Dedifferentiated amniotic fluid mesenchymal stem cell (primary cell): ENCODE data around the gene KCTD10.

ENCODE experiments used
- DNase-seq: peaks from one replicate; pipeline ENCODE4 v3.0.0-alpha.2; 2016; ENCODE audit errors: extremely low spot score

Gene KCTD10

DNA sequence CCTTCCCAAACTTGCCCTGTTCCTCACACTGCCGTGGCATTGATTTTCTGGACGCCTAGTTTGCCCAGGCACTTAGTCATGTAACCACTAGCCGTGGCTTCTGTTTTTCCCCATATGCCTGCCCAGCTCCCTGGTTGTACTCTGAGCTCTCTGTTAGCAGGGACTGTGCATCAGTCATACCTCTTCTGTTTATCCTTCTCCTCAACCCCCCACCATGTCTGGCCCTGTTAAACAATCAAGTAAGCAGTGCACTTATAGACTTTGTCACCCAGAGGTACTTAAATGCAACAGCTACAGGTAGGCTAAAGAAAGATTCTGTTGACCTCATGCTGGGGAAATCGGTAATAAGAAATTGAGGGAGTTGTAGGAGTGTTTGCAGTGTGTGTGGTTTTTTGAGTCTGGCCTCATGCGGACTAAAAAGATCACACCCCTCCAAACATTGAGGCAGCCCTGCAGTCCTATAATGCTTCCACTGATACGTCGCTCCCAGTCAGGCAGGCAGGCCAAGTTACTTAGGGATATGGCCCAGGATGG is 17.3 kb upstream of the KCTD10 start:
- no peak for DNase-seq

DNA sequence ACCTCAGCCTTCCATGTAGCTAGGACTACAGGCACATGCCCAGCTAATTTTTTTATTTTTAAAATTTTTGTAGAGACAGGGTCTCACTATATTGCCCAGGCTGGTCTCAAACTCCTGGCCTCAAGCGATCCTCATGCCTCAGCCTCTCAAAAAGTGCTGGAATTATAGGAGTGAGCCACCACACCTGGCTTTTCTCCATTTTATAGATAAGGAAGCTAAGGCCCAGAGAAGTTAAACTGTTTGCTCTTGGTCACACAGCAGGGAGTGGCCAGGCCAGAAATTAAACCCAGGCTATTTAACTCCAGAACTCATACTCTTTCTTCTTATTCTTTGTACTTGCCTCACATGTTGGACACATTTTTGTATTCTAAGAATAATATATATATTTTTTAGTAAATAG is 16.8 kb upstream of the KCTD10 start:
- no peak for DNase-seq

DNA sequence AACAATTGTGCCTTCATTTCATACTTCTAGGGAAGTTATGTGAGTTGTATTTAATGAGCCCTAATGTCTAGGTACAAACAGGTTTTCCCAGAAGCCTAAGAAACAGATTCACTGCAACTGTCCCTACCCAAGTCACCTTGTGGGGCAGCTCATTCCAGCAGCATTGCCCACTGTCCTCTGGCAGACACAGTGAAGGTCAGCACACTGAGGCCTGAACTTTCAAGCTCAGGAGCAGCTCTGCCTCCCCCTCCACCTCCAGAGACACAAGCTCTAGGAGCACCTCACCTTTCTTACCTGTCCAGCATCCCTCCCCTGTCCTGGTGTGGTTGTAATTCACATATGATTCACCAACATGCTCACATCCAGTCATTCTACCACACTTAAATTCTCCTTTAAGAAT is 16.0 kb upstream of the KCTD10 start:
- DNase-seq: no peak

DNA sequence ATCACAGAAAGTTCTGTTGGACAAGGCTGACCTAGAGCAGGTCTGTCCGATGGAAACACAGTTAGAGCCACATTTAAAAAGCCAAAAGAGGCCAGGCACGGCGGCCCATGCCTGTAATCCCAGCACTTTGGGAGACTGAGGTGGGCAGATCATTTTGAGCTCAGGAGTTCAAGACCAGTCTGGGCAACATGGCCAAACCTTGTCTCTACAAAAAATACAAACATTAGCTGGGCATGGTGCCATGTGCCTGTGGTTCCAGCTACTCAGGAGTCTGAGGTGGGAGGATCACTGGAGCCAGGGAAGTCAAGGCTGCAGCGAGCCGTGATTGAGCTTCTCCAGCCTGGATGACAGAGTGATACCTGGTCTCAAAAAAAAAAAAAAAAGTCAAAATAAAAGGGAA is 15.3 kb upstream of the KCTD10 start:
- DNase-seq: no peak

DNA sequence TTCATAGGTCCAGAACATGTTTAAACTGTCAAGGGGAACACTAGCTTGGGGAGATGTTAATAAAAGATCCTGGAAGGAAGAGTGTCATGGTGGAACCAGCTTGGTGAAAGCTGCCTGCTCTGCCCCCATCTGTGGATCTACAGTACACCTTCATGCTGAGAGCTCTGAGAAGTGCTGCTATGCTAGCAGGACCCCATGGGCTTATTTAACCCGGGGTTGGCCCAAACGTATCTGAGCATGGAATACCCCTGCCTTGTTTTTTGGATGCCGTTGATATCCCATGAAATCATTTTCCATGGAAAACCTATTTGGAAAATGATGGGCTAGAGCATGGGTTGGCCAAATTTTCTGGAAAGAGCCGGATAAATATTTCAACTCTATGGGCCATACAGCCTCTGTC is 14.6 kb upstream of the KCTD10 start:
- DNase-seq: no peak

DNA sequence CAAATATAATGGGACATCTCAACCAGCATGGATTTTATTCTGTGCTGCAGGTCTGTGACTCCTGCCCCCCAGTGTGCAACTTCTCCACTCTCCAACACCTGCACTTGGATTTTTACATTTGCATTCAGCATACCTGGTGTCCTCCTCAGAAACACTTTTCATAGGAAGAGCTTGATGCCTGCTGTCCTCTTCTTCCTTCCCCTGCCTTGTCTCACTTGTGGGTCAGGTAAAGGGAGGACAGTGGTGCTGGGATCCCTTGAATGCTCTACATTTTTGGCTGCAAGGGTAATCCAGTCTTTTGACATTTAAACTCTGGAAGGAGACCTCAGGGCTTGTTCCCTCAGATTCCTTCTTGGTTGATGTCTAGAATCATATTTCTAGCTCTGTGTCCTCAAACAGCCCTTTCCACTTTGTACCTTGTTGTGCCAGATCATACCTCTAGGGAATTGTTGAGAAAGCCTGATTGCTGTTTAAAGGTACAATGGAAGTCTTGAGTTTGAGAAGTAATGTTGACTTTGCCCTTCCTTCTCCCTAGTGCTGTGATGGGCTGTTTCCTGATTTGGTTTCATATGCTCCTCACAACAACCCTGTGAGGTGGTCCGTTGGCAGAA is 13.0 kb upstream of the KCTD10 start:
- no peak for DNase-seq

DNA sequence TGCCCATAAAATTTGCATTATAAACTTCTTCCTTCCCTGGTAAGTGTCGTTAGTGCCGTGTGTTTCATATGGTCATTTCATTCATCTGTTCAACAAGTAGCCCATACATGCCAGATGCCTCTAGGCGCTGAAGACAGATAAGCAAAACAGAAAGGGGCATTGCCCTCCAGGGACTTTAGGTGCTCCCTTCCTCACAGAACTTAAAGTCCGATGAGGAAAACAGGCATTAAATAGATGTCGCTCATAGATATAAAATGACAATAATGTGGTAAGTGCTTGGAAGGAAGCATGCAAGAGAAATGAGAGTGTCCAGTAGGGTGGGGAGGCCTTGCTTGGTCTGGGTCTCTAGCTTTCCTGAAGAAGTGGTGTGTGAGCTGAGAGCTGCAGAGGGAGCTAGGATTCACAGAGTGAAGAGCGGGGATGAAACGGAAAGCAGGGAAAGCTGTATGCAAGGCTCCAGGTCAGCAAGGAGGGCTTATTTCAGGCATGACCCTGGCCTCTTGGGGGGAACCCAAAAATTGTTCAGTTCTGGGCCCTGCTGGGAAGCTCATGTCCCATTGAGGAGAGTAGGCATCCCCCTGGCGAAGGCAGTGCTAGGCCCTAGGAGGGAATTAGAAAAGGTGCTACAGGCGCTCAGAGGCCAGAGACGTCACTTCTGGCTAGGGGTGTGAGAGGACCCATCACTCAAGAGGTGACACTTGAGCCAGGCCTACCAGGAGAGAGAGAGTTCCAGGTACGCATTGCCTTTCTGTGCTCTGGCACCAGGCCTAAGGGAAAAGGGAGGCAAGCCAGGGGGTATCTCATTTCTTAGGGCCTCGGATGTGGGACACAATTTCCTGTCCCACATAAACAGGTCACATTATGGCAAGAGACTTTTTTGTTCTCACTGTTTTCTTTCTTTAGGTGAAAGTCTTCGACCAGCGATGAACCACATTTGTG is 12.2 kb upstream of the KCTD10 start:
- no peak for DNase-seq

DNA sequence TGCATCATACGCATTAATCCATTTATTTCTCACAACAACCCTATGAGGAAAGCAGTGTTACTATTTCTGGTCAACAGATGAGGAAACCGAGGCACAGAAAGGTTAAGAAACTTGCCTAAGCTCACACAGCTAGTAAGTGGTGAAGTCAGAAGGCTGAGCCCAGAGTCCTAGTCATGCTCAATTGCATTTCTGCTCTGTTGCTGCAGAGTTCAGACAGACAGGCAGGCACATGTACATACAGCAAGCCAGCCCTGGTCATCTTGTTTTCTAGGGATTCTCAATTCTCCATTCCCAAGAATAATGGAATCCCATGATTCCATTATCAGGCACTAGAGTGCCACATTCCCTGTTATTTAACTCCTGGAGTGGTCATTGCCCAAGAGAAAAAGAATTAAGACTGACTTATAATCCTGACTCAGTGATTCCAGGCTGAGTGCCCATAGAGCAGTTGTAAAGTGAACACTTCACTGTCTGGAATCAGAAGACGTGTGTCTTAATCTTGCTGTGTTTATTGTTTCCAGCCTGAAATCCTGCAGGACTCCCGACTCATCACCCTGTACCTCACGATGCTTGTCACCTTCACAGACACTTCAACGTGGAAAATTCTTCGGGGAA is 11.1 kb upstream of the KCTD10 start:
- DNase-seq: no peak

DNA sequence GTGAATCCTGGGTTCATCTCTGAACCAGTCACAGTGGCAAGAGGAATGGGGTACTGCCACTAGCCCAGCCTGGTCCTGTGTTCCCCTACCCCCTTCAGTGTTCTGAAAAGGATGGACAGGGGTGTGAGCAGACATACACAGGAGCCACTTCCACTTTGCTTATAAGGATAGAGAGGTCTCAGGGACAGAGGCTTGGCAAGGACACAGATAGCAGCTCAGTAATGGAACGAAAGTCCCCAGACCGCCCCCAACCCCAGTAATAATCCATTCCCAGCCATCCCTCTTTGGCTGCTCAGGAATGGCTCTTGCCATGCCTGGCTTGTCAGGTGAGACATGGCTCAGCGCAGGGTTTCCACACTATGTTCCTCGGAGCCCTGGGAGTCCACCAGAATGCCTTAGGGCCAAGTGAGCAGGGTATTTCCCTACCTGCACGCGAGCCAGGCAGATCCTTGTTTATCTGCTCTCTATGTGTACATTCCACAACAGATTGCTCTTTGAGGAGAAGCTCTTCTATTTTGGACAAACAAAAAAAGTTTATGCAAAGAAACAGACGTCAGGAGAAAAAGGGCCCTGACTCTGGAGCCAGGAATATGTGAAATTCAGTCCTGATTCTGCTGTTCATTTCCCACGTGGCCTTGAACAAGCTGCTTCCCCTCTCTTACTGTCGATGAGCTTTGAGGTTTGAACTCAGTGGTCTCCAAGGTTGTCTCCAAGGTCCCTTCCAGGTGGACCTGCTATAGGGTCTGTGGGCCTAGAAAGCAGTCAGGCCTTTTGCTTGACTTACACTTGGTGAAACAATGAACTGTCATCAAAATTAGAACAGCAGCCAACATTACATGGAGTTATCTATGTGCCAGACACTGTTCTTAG is 10.3 kb upstream of the KCTD10 start:
- DNase-seq: no peak

DNA sequence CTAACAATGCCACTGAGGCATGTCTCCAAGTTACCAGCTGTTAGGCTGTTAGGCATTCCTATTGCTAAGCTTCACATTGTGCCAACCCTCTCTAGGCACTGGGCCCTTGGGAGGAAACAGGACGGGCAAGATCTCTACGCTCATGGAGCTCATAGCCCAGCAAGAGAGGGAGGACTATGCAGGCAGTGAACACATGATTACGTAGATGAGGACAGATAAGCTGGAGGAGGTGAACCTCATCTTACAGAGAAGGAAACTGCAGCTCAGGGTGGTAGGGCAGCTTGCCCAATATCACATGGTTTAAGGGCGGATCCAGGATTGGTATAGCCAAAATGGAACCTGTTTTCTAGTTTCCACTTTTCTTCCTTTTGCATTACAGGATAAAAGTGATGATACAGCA is 8.1 kb upstream of the KCTD10 start:
- no peak for DNase-seq

DNA sequence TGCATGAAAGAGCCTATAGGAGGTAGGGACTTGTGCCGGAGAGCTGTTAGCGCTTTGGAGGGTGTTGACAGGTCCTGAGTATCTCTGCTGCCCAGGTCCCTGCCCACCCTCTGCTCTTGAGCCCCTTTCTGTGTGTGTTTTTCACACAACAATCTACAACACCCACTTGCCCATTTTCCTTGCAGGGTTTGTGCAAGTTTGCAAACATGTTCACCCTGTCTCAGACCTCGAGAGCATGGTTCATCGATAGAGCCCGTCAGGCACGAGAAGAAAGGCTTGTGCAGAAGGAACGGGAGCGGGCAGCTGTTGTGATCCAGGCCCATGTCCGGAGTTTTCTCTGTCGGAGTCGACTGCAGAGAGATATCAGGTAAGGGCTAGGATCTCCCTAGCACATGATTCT is 6.2 kb upstream of the KCTD10 start:
- DNase-seq: no peak

DNA sequence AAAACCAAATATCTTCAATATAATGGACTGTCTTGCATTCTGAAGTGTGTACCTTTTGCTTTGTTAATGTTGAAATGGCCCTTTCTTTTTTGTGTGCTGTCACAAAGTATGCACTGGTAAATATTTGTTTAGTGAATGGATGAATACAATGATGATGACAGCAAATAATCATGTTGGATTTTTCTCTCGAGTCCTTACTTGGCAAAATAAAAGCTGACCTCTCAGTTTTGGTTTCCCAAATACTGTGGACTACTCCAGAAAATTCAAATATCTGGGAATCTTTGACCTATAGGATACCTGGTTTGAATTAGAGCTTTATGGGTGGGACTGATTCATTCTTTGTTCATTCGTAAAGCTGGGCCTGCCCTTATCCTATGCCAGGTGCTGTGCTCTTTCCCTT is 5.8 kb upstream of the KCTD10 start:
- no peak for DNase-seq

DNA sequence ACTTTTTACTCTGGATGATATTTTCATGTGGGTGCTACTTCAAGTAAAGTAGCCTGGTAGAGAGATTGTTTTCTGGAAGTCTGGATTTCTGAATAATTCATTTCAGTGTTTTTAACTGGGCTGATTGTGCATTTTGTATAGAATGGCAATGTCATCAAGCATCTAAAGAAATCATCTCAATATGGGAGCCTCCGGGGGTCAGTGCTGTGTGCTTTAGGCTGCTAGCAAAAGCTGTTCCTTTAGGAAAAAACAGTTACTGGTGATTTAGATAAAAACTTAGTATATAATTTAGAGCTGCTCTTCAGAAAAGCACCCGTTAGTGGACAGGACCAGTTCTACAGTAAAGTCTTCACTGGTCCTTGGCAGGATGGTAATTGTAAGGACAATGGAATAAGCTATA is 5.4 kb upstream of the KCTD10 start:
- no peak for DNase-seq

DNA sequence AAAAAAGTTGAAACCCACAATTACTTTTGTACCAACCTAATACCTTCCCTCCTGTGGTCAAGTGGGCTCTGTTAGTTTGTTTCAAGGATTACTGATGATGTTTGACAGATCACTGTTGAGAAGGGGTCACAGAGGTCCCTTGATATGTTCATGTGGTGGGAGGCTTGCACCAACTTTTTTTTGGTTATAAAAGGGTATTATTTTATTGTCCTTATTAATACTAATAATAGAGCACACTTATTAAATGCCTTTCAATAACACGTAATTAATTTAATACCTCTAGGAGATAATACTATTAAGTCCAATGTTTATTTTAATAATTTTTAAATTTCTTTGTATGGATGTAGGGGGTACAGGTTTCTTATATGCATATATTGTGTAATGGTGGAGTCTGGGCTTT is 4.8 kb upstream of the KCTD10 start:
- DNase-seq: no peak

DNA sequence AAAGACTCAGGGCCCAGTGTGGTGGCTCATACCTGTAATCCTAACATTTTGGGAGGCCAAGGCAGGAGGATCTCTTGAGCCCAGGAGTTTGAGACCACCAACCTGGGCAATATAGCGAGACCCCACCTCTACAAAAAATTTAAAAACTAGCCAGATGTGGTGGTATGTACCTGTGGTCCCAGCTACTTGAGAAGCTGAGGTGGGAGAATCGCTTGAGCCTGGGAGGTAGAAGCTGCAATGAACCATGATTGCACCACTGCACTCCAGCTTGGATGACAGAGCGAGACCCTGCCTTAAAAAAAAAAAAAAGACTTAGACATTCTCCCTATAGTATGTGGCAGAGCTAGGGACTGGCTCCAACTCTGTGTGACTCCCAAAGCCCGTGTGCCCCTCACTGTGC is 3.3 kb upstream of the KCTD10 start:
- DNase-seq: no peak

DNA sequence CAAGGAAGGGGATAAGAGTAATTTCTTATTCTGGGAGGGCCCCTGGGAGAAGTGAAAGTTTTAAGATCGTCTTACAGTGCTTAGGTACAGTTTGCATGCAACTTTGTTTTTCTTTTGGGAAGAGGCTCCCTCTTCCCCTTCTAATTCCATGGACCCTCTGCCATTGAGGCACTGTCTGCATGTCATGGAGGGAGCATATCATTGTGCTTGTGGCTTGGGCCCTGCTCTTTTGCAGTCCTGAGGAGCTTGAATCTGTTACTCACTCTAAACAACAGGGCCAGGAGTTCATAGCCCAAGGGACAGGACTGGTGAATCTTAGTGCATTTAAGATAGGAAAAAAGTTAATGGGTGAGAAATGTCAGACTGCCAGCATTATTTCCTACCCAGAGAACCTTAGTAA is 2.7 kb upstream of the KCTD10 start:
- no peak for DNase-seq

DNA sequence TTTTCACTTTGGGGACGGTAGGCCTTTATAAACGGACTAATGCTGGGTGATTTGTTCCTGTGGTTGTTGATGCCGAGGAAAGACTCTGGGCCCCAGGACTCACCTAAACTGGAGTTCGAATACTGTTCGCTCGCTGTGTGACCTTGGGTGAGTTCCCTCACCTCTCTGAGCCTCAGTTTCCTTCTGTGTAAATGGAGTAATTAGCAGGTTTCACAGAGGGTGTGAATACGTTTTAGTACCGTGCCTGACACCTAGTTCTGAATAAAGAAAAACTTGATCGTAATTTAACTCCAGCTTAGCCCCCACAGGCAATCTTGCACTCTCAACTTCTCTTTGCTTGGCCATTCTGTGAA is 839 bp upstream of the KCTD10 start:
- DNase-seq: no peak

DNA sequence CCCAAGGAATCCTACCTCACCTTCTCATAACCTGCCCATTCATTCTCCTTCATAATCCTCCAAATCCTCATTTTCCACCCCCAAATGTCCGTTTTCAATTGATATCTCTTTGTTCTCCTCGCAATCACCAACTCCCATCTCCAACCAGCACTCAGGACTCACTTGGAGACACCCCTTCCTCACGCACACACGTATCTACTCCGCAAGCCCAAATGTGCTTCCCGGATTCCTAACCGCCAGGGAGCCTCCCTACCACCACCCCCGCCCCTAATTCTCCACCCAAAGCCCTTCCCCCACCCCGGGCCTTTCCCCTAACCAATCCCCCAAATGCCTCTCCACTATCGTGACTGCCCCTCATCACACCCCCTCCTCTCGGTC is 304 bp downstream of the KCTD10 start:
- DNase-seq: no peak

DNA sequence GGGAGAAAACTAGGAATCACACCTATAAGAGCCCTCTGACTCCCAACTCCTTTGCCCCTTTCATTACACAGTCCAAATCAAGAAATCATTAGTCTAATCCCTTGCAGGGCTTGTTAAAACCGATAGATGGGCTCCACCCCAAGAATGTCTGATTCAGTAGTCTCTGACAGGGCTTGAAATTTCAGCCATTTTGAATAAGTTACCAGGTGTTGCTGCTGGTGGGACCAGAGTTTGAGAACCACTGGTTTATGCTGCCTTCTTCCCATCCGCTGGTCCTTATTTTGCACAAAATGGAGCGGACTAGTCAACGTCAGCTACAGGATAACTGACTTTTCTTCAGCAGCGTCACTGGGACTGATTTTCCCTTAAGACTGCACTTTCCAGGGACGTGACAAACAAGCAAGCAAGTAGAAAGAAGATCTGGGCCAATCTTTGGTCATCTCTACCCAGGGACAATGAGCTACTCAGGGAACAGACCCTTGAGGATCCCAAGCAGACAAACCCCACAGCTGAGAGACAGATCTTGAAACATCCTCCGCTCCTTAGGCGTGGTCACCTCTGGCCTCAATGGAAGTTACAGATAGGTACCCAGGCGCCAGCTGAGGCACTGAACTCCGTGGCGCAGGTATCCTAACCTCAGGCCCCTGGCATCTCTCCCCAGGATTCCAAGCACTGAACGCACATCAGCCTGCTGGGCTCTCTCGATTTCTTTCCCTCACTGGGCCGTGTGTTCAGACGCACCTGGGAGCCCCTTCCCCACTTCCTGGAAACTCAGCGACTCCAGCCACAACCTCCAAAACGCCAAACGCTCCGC is 900 bp downstream of the KCTD10 start:
- DNase-seq: no peak

DNA sequence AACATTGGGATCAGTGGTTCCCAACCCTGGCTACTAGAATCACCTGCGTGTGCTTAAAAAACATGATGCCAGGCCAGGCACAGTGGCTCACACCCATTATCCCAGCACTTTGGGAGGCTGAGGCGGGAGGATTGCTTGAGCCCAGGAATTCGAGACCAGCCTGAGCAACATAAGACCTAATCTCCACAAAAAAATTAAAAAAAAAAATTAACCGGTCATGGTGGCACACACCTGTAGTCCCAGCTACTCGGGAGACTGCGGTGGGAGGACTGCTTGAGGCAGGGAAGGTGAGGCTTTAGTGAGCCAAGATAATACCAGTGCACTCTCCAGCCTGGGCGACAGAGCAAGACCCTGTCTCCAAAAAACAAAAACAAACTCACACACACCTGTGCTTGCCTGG is 2.0 kb downstream of the KCTD10 start:
- no peak for DNase-seq
